ENCODE data around the gene DDX18. TPM values are rescaled to one million over a fixed set of nuclear protein-coding genes. Genes with fewer than 3 reads are reported as not detected.

Gene DDX18
- polyA plus RNA-seq, 5 donors: 58.8 to 92.1 (median 86.4) TPM

GRCh38 chr2:117832905-117833613, 18.6 kb downstream of the DDX18 start:
- DNase-seq: no peak

GRCh38 chr2:117833911-117834310, 19.4 kb downstream of the DDX18 start:
- DNase-seq: no peak

GRCh38 chr2:117834992-117835391, 20.5 kb downstream of the DDX18 start:
- no peak for DNase-seq

- DNase-seq: peak; percentile 78 to 80
These were observed 21.7 kb downstream of the DDX18 start for GRCh38 chr2:117835990-117836760.

GRCh38 chr2:117845304-117845703, 30.8 kb downstream of the DDX18 start:
- DNase-seq: no peak

GRCh38 chr2:117850015-117850414, 35.5 kb downstream of the DDX18 start:
- DNase-seq: no peak

- no peak for DNase-seq
These were observed 36.0 kb downstream of the DDX18 start for GRCh38 chr2:117850461-117850860.

- no peak for DNase-seq
These were observed 37.5 kb downstream of the DDX18 start for GRCh38 chr2:117851969-117852368.

- no peak for DNase-seq
These were observed 38.8 kb downstream of the DDX18 start for GRCh38 chr2:117853316-117853715.

- DNase-seq: no peak
These were observed 39.4 kb downstream of the DDX18 start for GRCh38 chr2:117853873-117854272.

GRCh38 chr2:117854610-117855009, 40.1 kb downstream of the DDX18 start:
- no peak for DNase-seq

- no peak for DNase-seq
These were observed 41.4 kb downstream of the DDX18 start for GRCh38 chr2:117855886-117856285.

GRCh38 chr2:117856415-117857210, 42.1 kb downstream of the DDX18 start:
- DNase-seq: no peak

- no peak for DNase-seq
These were observed 43.8 kb downstream of the DDX18 start for GRCh38 chr2:117858336-117858735.

- DNase-seq: no peak
These were observed 44.5 kb downstream of the DDX18 start for GRCh38 chr2:117858892-117859531.

- DNase-seq: no peak
These were observed 45.0 kb downstream of the DDX18 start for GRCh38 chr2:117859532-117859911.

- DNase-seq: no peak
These were observed 45.6 kb downstream of the DDX18 start for GRCh38 chr2:117859924-117860647.

GRCh38 chr2:117862459-117862858, 48.0 kb downstream of the DDX18 start:
- no peak for DNase-seq

- DNase-seq: no peak
These were observed 61.3 kb downstream of the DDX18 start for GRCh38 chr2:117875786-117876185.

GRCh38 chr2:117879003-117879402, 64.5 kb downstream of the DDX18 start:
- no peak for DNase-seq
